GM18867 (cell line): Measurements from ENCODE around the gene FADS3.

ENCODE experiments used
- ATAC-seq: cut with Tn5 transposase; IDR thresholded peaks from one replicate; pipeline ENCODE4 v1.9.1; 2021; ENCODE audit warnings: mild to moderate bottlenecking, moderate library complexity; ENCODE audit not compliant: unreplicated experiment

FADS3 gene

GRCh38 chr11:61913699-61914395 is 22.5 kb upstream of the FADS3 start:
- no peak for ATAC-seq

GRCh38 chr11:61912991-61913698 is 21.8 kb upstream of the FADS3 start:
- ATAC-seq: no peak

GRCh38 chr11:61912530-61912898 is 21.2 kb upstream of the FADS3 start:
- no peak for ATAC-seq

- no peak for ATAC-seq
Measured at GRCh38 chr11:61911701-61912529, 20.6 kb upstream of the FADS3 start.

GRCh38 chr11:61911128-61911700 is 19.9 kb upstream of the FADS3 start:
- no peak for ATAC-seq

- no peak for ATAC-seq
Measured at GRCh38 chr11:61910187-61911127, 19.1 kb upstream of the FADS3 start.

GRCh38 chr11:61908730-61909316 is 17.5 kb upstream of the FADS3 start:
- no peak for ATAC-seq

GRCh38 chr11:61907871-61908729 is 16.8 kb upstream of the FADS3 start:
- no peak for ATAC-seq

- no peak for ATAC-seq
Measured at GRCh38 chr11:61907282-61907681, 15.9 kb upstream of the FADS3 start.

- no peak for ATAC-seq
Measured at GRCh38 chr11:61906522-61906909, 15.2 kb upstream of the FADS3 start.

- no peak for ATAC-seq
Measured at GRCh38 chr11:61905801-61906521, 14.6 kb upstream of the FADS3 start.

- ATAC-seq: no peak
Measured at GRCh38 chr11:61905067-61905696, 13.8 kb upstream of the FADS3 start.

- ATAC-seq: no peak
Measured at GRCh38 chr11:61904539-61905048, 13.2 kb upstream of the FADS3 start.

- ATAC-seq: no peak
Measured at GRCh38 chr11:61903845-61904244, 12.5 kb upstream of the FADS3 start.

- no peak for ATAC-seq
Measured at GRCh38 chr11:61902313-61902712, 11.0 kb upstream of the FADS3 start.

GRCh38 chr11:61901397-61901796 is 10.1 kb upstream of the FADS3 start:
- no peak for ATAC-seq

GRCh38 chr11:61900251-61900650 is 8.9 kb upstream of the FADS3 start:
- no peak for ATAC-seq
